ENCODE results near the gene ZAP70.
"Not testable (repeated sequence)": the region's sequence is repeated elsewhere in the genome, so short reads cannot be mapped to it uniquely, and the experiment has no call there.

Gene ZAP70

GRCh38 chr2:97699765-97700444, 13.5 kb upstream of the ZAP70 start:
- DNase-seq = no peak

DNA sequence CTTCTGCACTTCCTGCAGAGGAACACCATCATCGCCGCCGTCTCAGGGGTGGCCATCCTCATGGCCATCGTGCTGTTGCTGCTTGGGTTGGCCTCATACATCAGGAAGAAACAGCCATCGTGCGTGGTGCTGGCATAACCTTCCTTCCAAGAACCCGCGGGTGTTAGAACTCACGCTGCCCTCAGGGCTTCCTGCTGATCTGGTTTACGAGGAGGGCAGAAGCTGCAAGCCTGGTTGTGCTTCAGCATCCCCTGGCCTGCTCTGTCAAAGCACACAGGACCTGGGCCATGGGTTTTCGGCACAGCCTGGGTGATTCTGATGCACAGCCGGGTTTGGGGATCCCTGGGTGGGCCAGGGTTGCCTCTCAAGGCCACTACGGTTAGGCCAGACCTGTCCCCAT, 12.2 kb upstream of the ZAP70 start:
- DNase-seq = no peak

- DNase-seq = no peak
Observed at GRCh38 chr2:97701851-97702465, 11.4 kb upstream of the ZAP70 start.

DNA sequence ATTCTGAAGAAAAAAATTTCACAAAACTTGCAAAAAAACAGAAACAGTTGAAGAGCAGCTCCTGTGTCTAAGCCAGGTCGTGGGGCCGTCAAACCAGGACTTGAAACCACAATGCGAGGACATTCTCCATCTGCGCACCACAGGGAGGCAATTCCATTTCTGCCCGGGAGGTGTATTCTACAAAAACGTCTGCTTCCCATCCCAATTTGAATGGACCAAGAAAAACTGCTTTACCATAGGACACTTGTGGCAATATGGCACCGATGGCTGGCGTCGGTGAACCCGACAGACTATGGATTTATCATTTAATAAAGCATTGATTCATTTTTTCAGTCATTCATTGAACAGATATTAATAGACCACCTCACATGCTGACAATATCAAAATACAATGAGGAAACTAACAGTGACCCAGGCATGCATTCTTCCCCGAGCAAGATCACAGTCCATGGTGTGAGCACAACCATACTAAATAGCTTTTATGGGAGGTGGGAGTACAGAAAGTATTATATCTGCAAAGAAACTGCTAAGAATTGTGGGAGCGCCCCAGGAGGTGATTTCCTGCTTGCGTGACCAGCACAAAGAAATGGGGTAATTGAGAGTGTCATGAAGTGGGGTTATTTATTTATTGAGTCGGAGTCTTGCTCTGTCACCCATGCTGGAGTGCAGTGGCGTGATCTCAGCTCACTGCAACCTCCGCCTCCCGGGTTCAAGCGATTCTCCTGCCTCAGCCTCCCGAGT, 10.5 kb upstream of the ZAP70 start:
- DNase-seq = no peak

DNA sequence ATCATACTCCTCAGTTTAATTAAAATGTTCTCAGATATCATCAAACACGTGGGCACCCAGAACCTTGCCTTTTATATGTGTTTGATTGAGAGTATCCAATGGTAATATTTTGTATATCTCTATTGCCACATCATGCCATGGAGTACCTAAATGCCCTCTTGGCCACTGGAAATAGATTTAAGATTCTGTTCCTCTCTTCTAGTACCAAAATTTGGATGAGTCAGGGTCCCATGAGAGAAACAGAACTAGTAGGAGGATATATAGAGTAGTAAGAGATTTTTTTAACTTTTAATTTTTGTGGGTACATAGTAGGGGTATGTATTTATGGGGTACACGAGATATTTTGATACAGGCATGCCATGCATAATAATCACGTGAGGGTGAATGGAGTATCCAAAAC, 9.6 kb upstream of the ZAP70 start:
- no peak for DNase-seq

DNA sequence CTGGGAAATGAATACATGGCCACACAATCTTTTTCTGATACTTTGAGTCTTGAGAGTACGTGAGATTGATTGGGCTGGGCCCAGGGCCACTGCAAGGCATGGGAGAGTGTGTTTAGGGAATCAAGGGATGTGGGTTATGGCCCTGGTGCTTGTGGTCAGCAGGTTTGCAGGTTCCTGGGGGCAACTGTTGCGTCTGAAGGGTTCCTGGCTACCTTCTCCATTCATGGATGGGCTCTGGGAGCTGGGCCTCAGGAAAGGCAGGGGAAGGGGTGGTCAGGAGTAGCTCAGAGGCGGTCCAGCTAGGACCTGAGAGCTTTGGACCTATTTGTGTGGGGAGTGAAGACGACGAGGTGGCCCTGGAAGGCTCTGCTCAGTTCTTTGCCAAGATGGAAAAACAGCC, 8.4 kb upstream of the ZAP70 start:
- DNase-seq = no peak

DNA sequence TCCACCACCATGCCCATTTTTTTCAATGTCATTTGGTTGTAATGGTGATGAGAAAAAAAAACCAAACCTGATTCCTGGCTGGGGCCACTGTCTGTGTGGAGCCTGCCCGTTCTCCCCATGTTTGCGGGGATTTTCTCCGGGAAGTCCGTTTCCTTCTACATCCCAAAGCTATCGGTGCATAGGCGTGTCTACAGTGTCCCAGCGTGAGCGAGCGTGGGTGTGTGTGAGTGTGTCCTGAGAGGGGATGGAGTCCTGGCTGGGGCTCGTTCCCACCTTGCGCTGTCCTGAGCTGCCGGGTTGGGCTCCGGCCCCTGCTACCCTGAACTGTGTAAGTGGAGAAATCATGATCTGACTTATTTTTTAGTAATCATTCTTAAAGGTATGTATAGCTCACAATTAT, 7.3 kb upstream of the ZAP70 start:
- no peak for DNase-seq

DNA sequence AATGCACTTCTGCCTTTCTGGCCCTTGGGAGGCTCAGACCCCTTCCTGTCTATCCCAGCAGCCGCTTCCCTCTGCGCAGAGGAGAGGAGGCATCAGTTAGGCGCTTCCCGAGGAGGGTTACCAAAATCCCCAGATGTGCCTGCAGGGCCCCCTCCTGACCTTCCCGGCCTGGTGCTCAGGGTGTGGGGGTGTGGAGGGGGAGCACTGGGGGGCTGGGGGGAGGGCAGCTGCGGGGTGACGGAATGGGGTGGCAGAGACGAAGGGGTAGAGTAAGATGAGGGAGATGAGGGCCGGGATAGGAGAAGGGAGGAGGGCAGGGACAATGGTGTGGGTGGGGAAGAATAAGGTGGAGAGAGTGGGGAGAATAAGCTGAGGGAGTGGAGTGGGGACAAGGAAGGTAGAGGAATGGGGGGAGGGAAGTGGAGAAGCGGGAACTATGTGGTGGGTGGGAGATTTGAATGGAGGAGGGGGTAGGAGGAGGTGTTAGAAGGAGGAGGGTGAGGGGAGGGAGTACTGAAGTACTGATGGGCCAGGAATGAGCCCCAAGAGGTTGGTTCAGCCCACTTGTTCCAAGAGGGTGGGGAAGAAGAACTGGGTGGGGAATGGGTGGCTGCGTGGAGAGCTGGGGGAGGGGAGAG, 6.5 kb upstream of the ZAP70 start:
- no peak for DNase-seq

DNA sequence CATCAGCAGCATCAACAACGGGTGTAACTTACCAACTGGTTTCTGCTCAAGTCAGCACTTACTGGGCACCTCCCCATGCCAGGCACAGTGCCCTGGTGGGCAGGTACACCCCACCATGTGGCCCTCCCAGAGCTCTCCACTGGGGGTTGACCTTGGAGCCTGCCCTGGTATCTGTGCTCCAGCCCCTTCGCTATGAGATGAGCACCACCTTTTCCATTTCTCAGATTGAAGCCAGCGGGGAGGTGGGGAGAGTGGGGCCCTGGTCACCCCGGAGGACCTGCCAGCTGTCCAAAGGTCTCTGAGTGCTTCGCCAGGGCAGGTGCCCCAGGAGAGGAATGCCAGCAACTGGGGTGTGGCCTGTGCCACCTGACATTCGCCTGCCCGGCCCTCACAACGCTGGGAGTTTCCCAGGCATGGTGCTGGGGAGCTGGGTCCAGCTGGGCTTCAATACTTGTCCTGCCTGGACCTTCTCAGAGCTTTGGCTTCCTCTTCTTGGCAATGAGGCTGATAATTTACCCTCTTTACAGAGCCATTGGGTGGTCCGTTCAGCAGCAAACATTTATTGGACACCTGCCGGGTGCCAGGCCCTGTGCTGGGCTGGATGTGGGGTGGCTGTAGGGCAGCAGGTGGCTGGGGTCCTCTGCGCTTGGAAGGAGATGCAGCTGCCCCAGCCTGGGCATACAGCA, 5.9 kb upstream of the ZAP70 start:
- DNase-seq = no peak

DNA sequence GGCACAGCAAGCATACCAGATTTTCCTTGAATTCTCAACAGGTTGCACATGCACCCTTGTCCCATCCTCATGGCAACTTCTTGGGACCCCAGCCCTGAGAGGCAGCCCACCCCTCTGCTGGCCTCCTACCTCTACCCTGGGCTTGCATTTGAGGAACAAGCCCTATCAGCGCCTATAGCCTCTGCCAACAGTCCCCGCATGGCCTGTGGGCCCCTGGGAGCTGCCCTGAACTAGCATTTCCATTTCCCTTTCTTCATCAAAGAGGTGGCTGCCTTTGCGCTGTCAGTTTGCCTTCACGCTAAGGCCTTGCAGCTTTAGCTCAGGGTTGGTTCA, 5.4 kb upstream of the ZAP70 start:
- DNase-seq = no peak

DNA sequence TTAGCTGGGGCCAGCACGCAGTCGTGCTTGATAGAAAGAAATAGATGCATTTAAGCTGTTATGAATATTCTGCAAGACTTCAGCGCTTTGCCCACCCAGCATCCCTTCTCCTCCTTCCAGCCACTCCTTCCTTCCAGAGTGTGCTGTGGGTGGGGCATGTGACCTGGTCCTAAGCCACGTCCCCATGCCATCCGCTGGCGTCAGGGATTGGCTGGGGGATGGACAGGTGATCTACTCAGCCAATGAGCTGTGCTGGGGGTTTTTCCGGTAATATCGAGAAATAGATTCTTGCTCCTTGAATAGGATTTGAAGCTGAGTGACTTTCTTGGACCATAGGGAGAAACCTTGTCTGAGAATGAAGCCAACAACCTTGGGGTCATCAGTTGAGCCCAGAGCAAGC, 4.8 kb upstream of the ZAP70 start:
- DNase-seq = no peak

GRCh38 chr2:97711394-97711711, 2.0 kb upstream of the ZAP70 start:
- DNase-seq = no peak

- not testable (repeated sequence) for DNase-seq
Observed at GRCh38 chr2:97712175-97712574, 1.2 kb upstream of the ZAP70 start.

DNA sequence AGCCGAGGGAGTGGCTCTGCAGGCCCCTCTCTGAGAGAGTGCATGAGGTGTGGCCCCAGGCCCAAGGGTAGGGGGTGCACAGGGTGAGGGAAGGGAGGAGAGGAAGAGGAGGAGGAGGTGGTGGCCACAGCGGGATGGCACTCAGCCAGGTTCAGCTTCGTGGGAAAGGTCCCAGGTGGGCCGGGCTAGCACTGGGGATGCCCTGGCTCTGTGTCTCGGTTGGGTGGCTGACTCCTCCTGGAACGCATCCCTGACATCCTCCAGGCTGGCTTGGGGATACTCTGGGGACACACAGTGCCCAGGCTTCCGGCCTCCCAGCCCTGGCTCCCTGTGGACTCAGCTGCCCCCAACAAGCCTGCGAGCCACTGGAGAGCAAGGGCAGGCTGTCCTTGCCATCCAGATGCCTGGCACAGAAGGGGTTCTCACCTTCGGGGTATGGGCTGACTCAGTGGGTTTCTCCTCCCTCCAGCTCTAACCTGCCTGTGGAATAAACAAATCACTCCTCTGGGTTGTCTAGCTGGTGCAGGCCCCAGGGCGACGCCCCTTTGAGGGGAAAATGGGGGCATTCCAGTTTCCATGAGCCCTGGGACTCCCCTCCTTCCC, 582 bp upstream of the ZAP70 start:
- DNase-seq = no peak

DNA sequence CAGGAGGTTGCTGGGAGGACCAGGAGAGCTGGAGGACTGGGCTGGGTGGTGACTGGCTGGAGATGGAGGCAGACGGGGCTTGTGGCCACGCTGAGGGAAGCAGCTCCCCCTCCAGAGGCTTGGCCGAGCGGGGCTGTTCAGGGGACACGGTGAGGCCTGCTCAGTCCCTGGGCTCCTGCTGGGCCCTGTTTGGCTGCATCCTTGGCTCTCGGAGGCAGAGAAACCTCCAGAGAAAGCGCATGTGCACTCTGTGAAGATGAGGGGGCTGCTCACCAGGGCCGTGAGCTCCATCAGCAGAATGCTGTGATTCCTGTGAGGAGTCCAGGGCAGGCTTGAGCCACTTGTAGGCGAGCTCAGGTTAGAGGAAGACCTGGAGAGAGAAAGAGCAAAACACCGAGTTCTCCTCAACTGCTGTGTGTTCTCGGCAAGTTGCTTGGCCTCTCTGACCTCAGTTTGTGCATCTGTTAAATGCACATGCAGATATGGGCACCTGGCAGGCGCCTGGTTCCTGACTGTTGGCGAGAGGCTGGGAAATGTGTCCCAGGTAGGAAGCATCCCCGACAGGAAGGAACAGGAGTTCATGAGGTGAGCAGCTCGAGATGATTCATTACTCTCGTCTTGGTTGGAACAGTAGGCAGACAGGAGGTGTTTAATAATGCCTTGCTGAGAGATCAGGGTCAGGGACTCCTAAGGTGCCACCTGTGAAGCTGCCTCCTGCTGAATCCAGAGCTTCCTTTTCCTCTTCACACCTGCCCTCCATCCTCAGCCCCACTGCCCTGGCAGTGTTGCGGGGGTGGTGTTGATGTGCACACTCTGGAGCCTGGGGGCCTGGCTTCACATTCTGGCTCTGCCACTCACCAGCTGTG, 941 bp downstream of the ZAP70 start:
- DNase-seq = no peak

DNA sequence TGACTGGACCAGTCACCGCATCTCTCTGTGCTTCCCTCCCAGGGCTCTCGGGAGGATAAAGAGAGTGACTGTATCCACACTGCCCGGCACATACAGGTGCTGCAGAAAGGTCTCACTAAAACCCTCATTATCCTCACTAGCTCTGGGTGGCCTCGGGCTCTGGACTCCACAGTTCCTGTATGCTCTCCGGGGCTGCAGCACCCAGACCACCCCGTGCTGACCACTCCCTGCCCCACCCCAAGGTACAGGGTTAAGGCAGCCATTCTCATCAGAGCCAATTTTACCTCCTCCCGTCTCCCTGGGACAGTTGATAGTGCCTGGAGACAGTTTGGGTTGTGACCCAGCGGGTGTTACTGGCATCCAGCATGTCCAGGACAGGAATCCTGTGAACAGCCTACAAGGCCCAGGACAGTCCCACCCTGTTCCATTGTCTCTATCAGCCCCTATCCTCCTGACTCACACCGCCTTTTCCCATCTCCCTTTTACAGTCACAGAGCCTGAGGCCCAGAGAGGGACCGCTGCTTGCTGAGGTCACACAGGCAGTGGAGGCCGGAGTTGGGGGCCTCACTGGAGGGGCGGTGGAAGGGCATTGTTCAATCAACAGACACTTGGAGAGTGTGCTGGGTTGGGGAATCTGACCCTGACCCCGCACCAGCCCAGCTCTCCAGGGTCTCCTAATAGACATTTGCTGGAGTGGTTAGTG, 1.7 kb downstream of the ZAP70 start:
- no peak for DNase-seq

DNA sequence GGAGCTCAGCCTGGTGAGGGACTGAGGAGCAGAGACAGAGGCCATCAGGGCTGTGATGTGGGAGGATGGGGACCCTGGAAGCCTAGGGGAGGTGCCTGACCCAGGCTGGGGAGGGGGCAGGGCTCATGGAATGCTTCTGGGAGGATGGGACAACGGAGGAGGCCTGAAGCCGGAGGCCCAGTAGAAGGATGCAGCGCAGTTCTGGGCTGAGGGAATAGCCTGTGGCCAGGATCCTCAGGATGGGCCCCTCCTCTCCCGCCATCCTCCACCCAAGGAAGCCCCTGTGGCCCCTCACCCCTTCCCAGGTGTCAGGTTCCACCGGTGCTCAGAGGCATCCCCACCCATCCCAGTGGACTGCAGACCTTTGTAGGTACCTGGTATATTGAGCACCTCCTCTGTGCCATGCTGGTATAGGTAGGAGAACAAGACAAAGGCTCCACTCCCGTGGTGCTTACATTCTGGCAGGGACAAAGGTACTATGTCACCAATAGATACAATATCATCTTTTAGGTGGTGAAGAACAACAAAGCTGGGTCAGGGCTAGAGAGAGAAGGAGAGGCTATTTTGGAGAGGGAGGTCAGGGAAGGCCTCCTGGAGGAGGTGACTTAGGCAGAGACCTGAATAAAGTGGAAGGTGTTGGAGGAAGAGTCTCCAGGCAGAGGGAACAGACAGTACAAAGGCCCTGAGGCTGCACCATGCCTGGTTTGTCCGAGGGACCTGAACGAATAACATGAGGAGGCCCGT, 2.7 kb downstream of the ZAP70 start:
- no peak for DNase-seq

DNA sequence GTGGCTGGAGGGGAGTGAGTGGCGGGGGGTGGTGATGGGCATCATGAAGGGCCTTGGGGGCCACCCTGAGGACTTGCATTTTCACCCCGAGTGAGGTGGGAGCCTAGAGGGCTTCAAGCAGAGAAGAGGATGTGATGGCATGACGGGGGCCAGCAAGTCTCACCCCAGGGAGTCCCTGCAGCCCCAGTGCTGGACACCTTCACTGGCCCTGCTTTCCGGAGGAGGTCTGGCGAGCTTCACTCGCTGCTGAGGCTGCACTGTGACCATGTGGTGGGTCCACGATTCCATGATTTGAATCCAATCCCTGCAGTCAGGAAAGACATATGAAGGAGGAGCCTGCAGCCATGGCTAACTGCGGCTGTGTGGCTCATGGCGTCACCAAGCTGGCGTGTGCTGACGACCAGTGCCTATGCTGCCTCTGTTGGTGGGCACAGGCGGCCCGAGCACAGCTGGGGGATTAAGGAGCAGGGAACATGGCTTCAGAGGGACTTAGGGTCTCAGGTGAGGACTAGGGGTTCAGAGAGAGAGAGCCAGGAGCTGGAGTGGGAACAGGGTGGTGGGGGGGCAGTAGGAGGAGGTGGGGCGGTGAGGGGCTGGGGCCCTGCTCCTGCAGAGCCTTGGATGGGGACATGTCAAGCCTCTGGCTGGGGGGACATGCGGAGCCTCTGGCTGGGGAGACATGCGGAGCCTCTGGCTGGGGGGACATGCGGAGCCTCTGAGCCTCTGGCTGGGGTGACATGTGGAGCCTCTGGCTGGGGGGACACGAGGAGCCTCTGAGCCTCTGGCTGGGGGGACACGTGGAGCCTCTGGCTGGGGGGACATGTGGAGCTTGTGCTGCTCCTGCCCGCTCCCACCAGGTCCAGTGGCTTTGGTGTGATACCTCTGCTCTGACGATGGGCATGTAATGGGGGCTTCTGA, 3.6 kb downstream of the ZAP70 start:
- DNase-seq = no peak

DNA sequence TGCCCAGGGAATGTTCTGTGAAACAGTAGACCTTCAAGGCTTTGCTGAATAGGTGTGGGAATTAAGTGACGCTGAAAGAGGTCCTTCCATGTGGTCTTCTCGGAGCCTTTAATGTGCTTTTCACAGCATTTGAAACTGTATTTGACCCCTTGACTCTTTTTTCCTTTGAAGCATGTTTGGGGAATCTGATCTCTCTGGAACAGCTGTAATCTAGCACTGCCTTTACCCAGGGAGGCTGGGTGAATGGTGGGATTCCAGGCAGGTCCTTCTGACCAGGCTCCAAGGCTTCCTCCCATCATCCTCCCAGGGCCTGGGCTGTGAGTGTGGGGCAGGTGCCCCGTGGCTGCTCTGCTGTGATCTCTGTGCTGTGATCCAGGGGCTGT, 4.2 kb downstream of the ZAP70 start:
- DNase-seq = no peak

All from NCI-H1436 treated with DMSO at 0.1 percent for 48 hours (cell line).